Measurements from ENCODE around the gene PLCH1. TPM values are rescaled to one million over a fixed set of nuclear protein-coding genes. Genes with fewer than 3 reads are reported as not detected.

The PLCH1 gene
- total and polyA plus RNA-seq, 4 donors: 0.03 to 1.0 (median 0.22) TPM

GRCh38 chr3:155596615-155597014 lies 148.3 kb downstream of the PLCH1 start:
- no peak for DNase-seq (ENCODE audit: low spot score)
- TF ChIP-seq SP1 (IDR thresholded peaks at IDR 0.05) (no peak), GABPA (IDR thresholded peaks at IDR 0.05 in 1 of 2, conservative IDR thresholded peaks at IDR 0.05 in 1 of 2) (no peak), FOXA1 (IDR thresholded peaks at IDR 0.05) (no peak), FOXA2 (IDR thresholded peaks at IDR 0.05) (no peak), EGR1 (IDR thresholded peaks at IDR 0.05; ENCODE audit: low read depth in 2 of 2) (no peak), TAF1 (conservative IDR thresholded peaks at IDR 0.05) (no peak), ZBTB33 (IDR thresholded peaks at IDR 0.05) (no peak), JUND (IDR thresholded peaks at IDR 0.05) (no peak), MAX (IDR thresholded peaks at IDR 0.05) (no peak), YY1 (IDR thresholded peaks at IDR 0.05) (no peak), HNF4G (IDR thresholded peaks at IDR 0.05) (no peak), ATF3 (IDR thresholded peaks at IDR 0.05) (no peak)
- Histone ChIP-seq H3K27ac (ENCODE audit: low read depth in 1 of 2, low read length in 2 of 2) (no peak overlapping the region), H3K9ac (ENCODE audit: low read depth in 1 of 2, low read length in 2 of 2) (no peak overlapping the region), H3K9me3 (ENCODE audit: control insufficient read depth in 4 of 4, low read length in 3 of 4) (no peaks in the 10 kb centered on the region), H3K4me3 (ENCODE audit: low read depth in 1 of 3, low read length in 3 of 3) (no peak overlapping the region), H3K36me3 (ENCODE audit: control insufficient read depth in 4 of 4, insufficient read depth in 3 of 4, low read depth in 1 of 4, low read length in 3 of 4) (no peaks in the 10 kb centered on the region), H3K27me3 (ENCODE audit: control insufficient read depth in 4 of 4, insufficient read depth in 4 of 4, low read length in 3 of 4) (no peaks in the 10 kb centered on the region), H3K4me1 (ENCODE audit: control insufficient read depth in 4 of 4, insufficient read depth in 4 of 4, low read length in 3 of 4) (peaks cover 0 to 3% (median 0%) of the 10 kb centered on the region in 4 donors)

GRCh38 chr3:155595371-155595770 lies 149.5 kb downstream of the PLCH1 start:
- no peak overlapping the region for H3K27ac ChIP-seq (ENCODE audit: low read depth in 1 of 2, low read length in 2 of 2)
- H3K4me1 ChIP-seq (ENCODE audit: control insufficient read depth in 4 of 4, insufficient read depth in 4 of 4, low read length in 3 of 4): peaks cover 0 to 3% (median 0%) of the 10 kb centered on the region in 4 donors
- no peak overlapping the region for H3K9ac ChIP-seq (ENCODE audit: low read depth in 1 of 2, low read length in 2 of 2)
- TF ChIP-seq GABPA (IDR thresholded peaks at IDR 0.05 in 1 of 2, conservative IDR thresholded peaks at IDR 0.05 in 1 of 2) (no peak), SP1 (IDR thresholded peaks at IDR 0.05) (no peak), MAX (IDR thresholded peaks at IDR 0.05) (no peak), FOXA2 (IDR thresholded peaks at IDR 0.05) (no peak), ATF3 (IDR thresholded peaks at IDR 0.05) (no peak), TAF1 (conservative IDR thresholded peaks at IDR 0.05) (no peak), JUND (IDR thresholded peaks at IDR 0.05) (no peak), REST (IDR thresholded peaks at IDR 0.05) (no peak), RXRA (IDR thresholded peaks at IDR 0.05) (peak in 1 of 2 donors; percentile 8), FOXA1 (IDR thresholded peaks at IDR 0.05) (no peak), ZBTB33 (IDR thresholded peaks at IDR 0.05) (no peak), YY1 (IDR thresholded peaks at IDR 0.05) (no peak), CTCF (IDR thresholded peaks at IDR 0.05; ENCODE audit: low read depth, low read length, missing input control) (no peak), HNF4A (conservative IDR thresholded peaks at IDR 0.05) (peak; percentile 79 to 88), HNF4G (IDR thresholded peaks at IDR 0.05) (peak; percentile 63), EGR1 (IDR thresholded peaks at IDR 0.05; ENCODE audit: low read depth in 2 of 2) (no peak), RAD21 (IDR thresholded peaks at IDR 0.05) (no peak), NR2F2 (IDR thresholded peaks at IDR 0.05) (no peak)
- no peak for DNase-seq (ENCODE audit: low spot score)
- H3K4me3 ChIP-seq (ENCODE audit: low read depth in 1 of 3, low read length in 3 of 3): no peak overlapping the region
- no peaks in the 10 kb centered on the region for H3K36me3 ChIP-seq (ENCODE audit: control insufficient read depth in 4 of 4, insufficient read depth in 3 of 4, low read depth in 1 of 4, low read length in 3 of 4)
- no peaks in the 10 kb centered on the region for H3K9me3 ChIP-seq (ENCODE audit: control insufficient read depth in 4 of 4, low read length in 3 of 4)
- H3K27me3 ChIP-seq (ENCODE audit: control insufficient read depth in 4 of 4, insufficient read depth in 4 of 4, low read length in 3 of 4): no peaks in the 10 kb centered on the region
